GM19328 (cell line): ENCODE measurements around the gene COL25A1.
"Not testable (repeated sequence)": the region's sequence is repeated elsewhere in the genome, so short reads cannot be mapped to it uniquely, and the experiment has no call there.

Experiments used
- ATAC-seq: cut with Tn5 transposase; IDR thresholded peaks from one replicate; pipeline ENCODE4 v1.9.1; 2021; ENCODE audit warnings: mild to moderate bottlenecking, moderate library complexity; ENCODE audit not compliant: unreplicated experiment

Gene COL25A1

DNA sequence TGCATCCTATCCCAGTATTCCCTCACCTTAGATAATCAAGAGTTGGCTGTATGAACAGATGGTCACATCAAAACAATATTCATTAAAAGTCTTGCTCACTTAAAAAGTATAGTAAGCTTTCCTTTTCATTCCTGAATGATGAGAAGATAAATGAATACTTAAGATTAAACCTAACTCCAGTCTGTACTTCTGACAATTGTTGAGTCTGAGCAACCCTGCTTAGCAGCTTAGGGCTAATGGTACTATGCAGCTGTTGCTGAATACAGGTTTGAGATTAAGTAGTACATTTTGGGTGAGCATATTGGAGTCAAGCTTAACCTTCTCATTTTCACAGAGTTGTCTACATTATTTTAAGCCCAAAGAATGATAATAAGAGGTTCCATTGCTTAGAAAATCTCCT, 417.9 kb downstream of the COL25A1 start:
- no peak for ATAC-seq

GRCh38 chr4:108881986-108882385, 420.5 kb downstream of the COL25A1 start:
- ATAC-seq, result no peak

GRCh38 chr4:108881190-108881589, 421.3 kb downstream of the COL25A1 start:
- no peak for ATAC-seq

DNA sequence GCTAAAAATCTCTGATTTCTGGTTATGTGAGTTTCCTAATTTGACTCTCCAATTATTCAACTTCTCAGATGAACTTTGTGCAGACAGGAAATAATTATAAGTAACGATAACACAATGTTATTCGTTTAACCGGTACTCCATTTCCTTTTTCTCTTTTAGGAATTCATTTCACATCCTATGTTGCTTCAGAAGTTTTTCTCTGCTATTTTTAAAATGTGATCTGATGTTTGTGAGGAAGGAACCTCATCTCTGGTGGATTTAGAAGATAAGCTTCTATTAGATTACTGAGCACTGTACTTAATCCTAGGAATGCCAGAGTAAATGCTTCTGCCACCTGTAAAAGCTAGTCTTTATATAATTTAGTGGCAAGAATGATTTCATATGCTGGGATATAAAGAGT, 423.7 kb downstream of the COL25A1 start:
- ATAC-seq, result no peak

GRCh38 chr4:108877821-108878220, 424.6 kb downstream of the COL25A1 start:
- no peak for ATAC-seq

GRCh38 chr4:108874806-108875205, 427.7 kb downstream of the COL25A1 start:
- ATAC-seq, result no peak

DNA sequence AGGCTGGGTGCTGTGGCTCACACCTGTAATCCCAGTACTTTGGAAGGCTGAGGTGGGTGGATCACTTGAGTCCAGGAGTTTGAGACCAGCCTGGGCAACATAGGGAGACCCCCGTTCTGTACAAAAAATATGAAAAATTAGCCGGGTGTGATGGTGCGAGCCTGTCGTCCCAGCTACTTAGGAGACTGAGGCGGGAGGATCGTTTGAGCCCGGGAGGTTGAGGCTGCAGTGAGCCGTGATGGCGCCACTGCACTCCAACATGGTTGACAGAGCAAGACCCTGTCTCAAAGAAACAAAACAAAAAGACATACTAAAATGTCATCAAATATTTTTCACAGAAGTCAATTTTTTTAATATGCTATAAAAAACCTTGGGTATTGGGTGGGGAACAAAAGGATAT, 432.5 kb downstream of the COL25A1 start:
- ATAC-seq, result not testable (repeated sequence)

DNA sequence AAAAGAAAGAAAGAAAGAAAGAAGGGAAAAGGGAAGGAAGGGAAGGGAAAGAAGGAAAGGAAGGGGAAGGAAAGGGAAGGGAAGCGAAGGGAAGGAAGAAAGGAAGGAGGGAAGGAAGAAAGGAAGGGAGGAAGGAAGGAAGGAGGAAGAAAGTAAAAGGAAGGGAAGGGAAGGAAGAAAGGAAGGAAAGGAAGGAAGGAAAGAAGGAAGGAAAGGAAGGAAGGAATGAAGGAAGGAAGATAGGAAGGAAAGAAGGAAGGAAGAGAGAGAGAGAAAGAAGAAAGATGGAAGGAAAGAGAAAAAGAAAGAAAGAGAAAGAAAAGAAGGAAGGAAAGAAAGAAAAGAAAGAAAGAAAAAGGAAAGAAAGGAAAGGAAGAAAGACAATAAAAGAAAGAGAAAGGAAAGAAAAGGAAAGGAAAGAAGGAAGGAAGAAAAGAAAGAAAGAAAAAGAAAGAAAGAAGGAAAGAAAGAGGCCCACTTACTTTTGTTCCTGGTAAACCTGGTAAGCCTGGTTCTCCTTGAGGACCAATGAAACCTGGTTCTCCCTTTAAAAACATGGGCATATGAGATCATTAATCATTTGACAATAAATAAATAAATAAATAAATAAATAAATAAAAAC, 433.7 kb downstream of the COL25A1 start:
- no peak for ATAC-seq

DNA sequence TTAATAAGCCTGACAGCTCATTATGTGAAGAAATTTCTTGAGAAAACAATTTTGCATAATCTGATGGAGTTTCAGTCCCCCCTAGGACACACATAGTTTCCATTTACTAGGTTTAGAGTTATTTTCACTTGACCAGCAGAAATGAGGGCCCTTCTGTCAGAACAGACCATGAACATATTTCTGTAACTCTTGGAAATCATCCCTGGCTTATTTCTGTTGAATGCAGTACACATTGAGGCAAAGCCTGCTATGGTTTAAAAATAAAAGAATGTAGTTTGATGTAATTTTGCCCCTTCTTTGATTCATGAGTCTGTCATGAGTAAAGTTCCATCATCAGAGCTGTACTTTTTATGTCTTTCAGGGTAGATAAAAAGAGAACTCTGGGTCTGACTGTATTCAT, 435.0 kb downstream of the COL25A1 start:
- no peak for ATAC-seq

DNA sequence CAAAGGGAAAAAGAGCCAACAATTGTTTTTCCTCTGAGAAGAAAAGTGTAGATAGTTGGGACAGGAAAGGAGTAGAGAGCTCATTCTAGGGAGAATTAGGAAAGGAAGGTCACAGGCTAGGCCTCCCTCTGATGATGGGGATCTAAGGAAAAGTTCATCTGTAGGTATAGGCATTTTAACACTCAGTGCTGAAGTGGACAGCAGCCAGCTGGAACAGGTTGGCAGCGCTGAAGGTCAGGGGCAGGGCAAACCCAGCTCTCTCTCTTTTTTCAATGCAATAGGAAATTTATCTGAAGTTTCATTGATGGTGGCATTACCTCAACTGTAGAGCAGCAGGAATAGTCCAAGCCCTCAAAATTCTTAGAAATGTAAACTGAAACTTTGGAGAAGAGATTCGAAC, 441.1 kb downstream of the COL25A1 start:
- ATAC-seq, result no peak

GRCh38 chr4:108854786-108855185, 447.7 kb downstream of the COL25A1 start:
- no peak for ATAC-seq

GRCh38 chr4:108852691-108853090, 449.8 kb downstream of the COL25A1 start:
- ATAC-seq, result no peak

GRCh38 chr4:108851366-108851765, 451.1 kb downstream of the COL25A1 start:
- no peak for ATAC-seq

GRCh38 chr4:108850219-108850649, 452.2 kb downstream of the COL25A1 start:
- no peak for ATAC-seq

- peak; percentile 85 for ATAC-seq
These were observed 452.8 kb downstream of the COL25A1 start for GRCh38 chr4:108849611-108850168.

GRCh38 chr4:108846568-108846967, 455.9 kb downstream of the COL25A1 start:
- ATAC-seq, result no peak

DNA sequence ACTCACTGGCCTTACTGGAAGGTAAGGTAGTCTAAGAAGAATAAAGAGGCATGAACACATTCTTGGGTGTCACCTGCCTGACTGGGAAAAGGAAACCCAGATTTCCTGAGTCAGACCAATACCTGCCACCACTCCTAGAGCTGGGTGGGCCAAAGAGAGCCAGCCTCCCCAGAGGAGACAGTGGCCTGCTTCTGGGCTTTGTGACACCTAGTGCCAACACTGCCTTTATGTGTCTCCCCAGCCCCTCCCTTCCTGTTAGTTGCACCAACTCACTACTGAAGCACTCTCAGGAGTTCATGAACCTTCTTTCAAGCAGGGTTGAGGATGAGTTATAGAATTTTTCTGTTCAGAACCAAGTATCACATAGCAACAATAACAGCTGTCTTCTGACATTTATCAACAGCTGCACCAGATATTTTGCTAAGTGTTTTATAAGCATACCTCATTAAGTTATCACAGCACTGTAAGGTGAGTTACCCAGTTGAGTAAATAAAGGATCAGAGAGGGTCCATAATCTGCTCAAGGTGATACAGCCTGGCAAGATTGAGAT, 462.0 kb downstream of the COL25A1 start:
- ATAC-seq, result no peak

DNA sequence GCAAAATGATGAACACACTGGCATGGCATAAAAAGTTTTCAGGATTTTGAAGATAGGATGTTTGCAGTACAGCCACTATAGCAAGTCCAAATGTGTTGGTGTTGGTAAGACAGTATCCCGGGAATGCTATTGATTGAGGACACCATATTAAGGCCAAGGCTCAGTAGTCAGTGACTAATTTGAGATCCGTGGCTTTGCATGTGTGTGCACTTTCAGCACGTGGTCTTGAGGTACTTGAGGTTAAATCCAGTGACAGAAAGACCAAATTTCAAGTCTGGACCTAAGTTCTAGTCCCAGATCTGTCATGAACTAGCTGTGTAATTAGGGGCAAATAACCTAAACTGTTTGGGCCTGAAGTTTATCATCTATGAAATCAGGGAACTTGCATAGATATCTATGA, 463.1 kb downstream of the COL25A1 start:
- no peak for ATAC-seq

- ATAC-seq, result no peak
These were observed 464.0 kb downstream of the COL25A1 start for GRCh38 chr4:108838451-108838850.

DNA sequence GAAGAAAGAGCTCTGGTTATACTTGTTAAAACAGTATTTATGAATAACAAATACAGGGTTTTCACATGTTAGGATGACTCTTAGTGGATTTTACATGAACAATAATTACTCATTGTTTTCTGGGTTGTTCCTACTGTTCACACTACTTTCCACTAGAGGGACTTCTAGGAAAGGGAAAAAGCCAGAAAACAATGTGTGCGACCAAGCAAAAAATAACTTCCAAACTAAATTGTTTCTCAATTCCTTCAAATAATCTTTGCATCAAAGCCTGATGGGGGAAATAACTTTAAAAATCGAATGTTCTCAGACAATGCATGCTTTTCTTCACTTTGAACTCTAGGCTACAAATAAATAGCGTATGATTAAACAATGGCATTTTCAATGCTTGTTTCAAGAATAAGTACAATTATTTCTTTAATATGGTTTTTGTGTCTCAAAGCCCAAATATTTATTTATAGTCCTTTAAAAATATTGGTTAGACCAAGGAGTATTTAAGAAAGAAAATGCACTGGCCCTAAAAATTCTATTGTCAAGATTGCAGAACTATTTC, 467.5 kb downstream of the COL25A1 start:
- peak; percentile 71 for ATAC-seq

GRCh38 chr4:108834166-108834834, 468.2 kb downstream of the COL25A1 start:
- no peak for ATAC-seq

GRCh38 chr4:108833046-108833445, 469.4 kb downstream of the COL25A1 start:
- ATAC-seq, result no peak
